NCI-H1417 (cell line): ENCODE data around the gene TRPC4.
"Not testable (repeated sequence)": the region's sequence is repeated elsewhere in the genome, so short reads cannot be mapped to it uniquely, and the experiment has no call there.

Experiments
- DNase-seq, 3 experiments: peaks; one replicate each; lab custom pipeline; 2025; lab: John Stamatoyannopoulos, UW

TRPC4 gene

DNA sequence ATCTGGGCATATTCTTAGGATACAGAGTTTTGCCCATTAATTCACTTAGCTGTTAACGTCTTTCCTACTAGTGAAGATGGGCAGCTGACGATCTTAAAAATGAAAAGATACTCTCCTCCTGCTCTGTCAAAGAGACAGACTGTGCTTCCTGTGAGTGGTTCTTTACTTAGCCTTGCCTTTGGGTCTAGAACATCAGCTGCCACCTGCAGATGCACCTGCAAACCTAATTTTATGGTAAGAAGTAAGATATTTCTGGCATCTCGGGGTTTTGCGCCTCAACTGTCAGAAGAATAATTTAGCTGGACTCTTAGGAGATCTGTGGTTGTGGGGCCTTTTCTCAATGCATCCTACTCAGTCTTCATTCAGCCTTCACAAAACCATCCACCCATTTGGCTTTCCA, 36.2 kb downstream of the TRPC4 start:
- no peak for DNase-seq

DNA sequence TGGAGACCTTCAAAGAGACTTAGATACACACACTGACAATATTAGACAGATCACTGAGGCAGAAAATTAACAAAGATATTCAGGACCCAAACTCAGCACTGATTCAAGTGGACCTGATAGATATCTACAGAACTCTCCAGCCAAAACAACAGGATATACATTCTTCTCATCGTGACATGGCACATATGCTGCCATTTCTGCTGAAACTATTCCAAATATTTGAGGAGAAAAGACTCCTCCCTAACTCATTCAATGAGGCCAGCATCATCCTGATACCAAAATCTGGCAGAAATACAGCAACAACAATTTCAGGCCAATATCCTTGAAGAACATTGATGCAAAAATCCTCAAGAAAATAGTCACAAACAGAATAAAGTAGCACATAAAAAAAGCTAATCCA, 53.3 kb downstream of the TRPC4 start:
- DNase-seq, result no peak

DNA sequence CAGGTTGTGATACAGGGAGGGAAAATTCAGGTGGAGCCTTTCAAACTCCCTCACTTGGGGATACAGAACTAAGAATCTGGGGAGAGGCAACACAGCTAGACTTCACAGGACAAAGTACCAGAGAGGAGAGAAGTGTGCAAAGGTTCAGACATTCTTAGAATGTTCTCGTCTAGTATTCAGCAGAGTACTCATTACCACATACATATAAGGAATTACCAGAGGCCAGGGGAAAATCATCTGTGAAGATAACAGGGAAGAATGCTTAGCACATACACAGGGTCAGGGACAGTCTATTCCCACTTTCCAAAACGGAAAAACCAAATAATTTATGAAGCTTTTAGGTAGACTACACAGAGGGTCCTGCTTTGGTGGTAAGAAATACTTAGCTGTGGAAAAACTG, 58.1 kb downstream of the TRPC4 start:
- DNase-seq, result no peak

DNA sequence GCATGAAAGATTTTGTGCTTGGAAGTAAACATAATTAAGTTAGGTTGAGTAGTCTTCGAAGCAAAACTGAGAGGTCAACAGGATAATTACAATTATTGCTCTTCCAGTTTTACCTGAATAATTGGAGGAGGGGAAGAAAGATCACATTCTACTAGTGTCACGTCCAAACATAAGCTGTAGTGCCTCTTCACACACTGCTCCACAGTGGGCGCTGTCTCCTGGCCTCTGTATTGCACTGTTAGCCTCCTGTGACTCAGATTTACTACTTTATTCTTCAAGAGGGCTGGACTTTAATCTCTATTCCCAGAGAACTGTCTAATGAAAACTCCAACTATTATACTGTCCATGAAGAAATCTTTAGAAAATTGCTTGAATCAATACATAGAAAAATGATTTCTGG, 62.9 kb downstream of the TRPC4 start:
- peak in 1 of 3 experiments; percentile 7 for DNase-seq

DNA sequence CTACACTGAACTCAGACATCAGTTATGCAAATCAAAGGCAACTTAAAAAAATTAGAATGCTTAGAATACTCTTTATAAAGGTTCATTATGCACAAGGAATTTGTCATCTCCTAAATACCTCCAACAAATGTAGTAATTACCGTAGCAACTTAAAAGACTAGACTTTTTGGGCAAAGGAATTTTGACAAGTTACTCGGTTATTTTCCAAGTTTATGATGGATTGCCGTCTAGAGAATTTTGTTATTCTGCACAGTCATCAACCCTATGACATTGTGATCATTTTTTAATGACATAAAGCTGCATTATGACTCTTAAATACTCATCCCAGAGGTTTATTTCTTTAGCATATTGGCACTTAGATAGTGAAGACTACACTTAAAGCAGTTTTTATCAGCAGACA, 71.9 kb downstream of the TRPC4 start:
- no peak for DNase-seq

DNA sequence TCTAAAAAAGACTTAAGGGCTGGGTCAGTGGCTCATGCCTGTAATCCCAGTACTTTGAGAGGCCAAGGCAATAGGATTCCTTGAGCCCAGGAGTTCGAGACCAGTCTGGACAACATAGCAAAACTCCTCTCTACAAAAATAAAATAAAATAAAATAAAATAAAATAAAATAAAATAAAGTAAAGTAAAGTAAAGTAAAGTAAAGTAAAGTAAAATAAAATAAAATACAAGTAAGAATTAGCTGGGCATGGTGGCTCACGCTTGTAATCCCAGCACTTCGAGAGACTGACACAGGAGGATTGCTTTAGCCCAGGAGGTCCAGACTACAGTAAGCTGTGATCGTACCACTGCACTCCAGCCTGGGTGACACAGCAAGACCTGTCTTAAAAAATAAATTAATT, 72.8 kb downstream of the TRPC4 start:
- not testable (repeated sequence) for DNase-seq

DNA sequence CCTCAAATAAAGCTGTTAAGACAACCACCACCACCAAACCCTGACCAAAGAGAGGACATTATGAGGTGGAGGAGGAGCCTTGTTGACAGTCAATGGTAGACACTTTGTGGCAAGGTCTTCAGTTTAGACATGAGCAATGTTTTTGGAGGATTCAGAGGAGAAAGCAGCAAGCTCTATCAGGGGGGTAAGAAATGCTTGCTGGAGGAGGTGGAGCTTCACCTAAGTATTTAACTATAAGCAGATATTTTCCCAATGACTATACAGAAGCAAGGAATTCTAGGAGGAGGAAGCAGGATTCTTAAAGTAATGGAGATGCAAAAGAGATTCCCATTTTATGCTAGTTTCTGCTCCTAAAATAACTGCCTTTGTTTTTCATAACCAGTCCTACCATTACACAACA, 74.2 kb downstream of the TRPC4 start:
- no peak for DNase-seq

DNA sequence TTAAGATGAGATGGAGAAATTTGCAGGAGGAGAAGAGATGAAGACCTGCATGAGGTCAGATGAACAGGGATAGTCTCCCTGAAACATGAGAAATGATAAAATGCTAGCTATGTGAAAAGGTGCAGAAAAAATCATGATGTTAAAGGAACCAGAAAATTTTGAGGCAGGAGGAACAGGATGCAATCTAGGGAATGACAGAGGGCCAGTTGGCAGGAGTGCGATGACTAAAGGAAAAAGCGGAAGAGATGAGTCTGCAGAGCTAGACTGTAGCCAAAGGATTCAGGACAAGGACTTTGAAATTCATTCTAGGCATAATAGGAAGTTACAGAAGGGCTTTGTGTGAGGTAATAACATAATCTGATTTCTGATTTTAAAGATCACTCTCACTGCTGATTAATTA, 77.9 kb downstream of the TRPC4 start:
- DNase-seq, result no peak

DNA sequence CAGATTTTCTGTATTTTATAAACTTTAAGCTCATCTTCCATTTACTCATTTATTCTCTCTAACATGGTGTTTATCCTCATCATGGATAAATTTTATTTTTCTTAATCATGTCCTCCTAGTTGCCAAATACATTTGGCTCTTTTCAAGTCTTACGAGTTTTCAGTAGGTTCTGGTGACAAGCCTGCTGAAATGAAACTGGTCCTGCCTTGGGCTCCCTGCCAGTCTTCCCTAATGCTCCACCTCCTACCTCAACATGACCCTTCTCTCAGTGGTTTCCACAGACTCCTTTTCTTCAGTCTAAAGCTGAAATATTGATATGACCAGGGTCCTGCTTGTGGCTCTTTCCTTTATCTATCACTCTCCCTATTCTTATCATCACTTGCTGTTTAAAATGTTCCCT, 81.2 kb downstream of the TRPC4 start:
- no peak for DNase-seq

DNA sequence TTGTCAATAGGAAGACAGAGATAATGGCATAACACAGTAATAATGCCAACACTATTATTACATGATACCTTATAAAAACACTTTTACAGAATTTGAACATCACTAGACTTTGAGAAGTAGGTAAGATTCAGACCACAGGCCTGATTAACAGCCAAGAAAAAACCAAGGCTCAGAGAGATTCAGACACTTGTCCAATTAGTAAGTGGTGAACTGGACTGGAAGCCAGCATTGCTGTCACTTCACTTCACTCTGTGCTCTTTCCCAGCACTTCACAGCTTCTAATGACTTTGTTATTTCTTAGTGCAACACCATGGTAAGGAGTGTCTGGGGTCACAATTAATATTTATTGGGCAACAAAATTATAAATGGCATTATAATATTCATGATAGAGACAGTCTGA, 91.9 kb downstream of the TRPC4 start:
- DNase-seq, result no peak

DNA sequence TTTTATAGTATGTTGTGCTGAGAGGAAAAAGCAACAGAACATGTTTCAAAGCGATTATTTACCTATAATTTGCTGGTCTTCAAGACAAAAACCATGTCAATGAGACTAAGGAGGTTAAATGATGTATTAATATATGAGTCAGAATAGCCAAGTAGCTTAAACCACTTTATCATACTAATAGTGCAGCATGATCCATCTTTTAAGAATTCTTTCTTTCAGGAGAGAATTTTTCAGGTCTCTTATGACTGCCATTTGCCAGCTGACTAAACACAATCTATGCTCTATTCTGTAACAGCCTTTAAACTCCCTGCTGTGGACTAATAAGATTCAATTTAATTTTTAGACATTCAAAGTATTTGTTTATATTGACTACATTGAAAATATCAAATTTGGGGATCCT, 93.7 kb downstream of the TRPC4 start:
- DNase-seq, result peak in 1 of 3 experiments; percentile 33

DNA sequence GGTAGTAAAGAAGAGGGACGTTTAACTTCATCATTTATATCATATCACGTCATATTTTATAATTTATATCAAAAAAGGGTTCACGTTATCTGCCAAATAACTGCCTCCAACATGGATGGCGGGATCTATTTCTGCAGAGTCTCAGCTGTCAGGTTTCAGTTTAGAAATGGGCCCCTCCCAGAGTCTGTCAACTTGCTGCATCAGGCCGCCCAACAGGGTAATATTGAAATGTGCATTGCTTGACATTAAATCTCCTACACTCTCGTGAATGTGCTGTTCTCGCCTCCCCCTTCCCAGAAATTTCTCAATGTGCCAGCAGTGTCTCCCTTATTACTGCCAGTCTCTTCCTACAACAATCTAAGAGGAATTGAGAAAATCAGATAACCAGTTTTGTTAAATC, 96.9 kb downstream of the TRPC4 start:
- DNase-seq, result no peak

DNA sequence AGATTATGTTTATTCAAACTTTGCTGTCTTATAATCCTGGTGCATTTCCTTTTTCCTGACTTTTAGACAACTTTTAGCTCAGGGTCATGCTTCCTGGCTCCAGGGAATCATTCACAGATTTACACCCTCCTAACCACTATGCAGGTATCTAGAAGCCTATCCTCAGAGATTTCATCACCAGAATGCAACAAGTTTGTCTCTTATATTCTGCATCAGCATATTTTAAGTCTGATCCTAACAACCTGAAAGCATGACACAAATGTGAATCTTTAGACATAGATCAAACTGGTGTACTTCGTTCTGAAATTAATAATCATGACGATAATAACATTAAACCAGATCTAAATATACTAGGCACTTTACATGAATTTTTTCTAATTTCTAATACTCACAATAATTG, 100.0 kb downstream of the TRPC4 start:
- DNase-seq, result no peak

DNA sequence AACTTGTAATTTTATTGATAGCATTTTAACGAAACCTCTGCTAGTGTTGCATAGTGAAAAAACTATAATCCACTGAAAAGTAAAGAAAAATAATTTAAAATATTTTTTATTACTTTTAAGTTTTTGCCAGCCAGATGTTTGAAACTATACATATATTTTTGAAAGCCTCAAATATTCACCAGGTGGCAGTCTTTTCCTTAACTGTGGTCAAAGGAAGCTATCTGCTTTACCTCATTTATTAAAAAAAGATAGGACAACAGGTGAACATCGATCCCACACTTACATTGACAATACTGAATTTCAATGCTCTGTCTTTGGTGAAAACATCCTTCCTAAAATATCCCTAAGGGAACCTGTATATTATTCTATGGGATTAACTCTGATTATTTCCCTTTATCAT, 100.5 kb downstream of the TRPC4 start:
- peak in 1 of 3 experiments; percentile 21 for DNase-seq

DNA sequence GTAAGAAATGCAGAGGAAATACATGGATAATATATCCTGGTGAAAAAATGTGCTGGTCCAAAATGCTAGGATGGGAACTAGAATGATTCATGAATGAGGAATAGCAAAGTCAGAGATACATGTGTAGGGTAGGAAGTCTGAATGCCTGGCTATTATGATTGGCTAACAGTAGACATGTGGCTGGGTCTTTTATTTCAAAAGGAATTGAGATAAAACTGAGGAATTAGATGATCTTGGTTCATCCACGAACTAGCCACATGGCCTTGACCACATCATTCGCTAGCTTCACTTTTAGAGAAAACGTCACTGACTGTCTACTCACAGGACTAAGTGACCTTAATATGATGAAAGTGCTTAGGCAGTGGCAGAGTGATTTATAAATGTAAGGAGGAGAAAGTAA, 103.1 kb downstream of the TRPC4 start:
- no peak for DNase-seq

DNA sequence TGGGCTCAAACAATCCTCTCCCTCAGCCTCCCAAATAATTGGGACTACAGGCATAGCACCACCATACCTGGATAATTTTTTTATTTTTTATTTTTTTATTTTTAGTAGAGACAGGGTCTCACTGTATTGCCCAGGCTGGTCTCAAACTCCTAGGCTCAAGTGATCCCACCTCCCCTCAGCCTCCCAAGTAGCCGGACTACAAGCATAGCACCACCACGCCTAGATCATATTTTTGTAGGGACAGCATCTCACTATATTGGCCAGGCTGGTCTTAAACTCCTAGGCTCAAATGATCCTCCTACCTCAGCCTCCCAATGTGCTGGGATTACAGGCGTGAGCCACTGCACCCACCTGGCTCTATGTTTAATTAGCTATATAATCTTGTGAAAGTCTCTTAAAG, 114.2 kb downstream of the TRPC4 start:
- DNase-seq, result no peak

DNA sequence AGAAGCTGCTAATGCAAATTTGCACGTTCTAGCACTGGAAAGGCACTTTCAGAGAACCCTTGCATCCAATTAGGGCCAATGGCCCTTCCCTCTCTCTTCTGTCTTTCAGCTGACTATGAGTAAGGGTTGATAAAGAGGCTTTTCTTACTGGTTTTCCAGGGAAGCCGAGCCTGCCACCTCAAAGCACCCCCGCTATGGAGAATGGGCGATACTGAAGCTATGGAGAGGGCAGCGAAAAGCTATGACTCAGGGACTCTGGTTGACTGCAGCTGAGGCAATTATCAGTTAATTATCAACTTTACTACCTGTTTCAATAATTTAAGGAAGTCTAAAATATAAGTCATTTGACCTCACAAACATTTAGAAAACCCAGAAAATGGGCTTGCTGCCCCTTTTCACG, 115.8 kb downstream of the TRPC4 start:
- no peak for DNase-seq

DNA sequence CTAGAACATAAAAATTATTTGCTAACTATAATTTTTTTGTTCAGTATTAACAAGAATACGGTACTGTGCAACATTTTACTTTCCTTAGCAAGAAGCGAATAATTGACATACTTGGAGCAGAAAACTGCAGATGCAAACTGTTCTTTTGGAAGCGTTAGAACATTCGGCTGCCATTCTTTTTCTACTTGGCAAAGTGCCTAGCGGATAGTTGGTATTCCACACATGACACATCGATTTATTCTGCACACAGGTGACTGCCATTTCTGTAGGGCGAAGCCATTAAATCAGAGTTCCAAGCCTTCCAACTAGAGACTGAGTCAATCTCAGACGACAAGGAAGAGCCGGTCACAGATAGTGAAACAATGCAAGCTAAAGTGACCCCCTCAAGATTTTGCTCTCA, 117.4 kb downstream of the TRPC4 start:
- peak in 1 of 3 experiments; percentile 0 for DNase-seq

DNA sequence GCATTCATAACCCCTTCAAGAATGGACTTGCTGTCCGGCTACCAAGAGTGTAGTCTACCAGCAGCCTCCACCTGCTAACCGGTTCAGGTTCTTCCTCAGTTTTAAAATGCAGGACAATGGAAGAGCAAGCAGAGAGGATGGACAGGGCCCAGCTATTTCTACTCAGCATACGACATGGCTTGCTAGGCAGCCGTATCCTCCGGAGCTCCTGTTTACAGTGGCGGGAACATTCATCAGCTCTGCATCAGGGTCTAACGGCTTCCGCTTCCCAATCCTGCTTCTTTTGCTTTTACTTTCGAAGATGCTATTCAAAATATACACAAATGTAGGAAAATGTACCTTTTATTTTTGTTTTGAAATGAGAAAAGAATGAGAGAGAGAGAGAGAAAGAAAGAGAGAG, 118.5 kb downstream of the TRPC4 start:
- DNase-seq, result no peak

DNA sequence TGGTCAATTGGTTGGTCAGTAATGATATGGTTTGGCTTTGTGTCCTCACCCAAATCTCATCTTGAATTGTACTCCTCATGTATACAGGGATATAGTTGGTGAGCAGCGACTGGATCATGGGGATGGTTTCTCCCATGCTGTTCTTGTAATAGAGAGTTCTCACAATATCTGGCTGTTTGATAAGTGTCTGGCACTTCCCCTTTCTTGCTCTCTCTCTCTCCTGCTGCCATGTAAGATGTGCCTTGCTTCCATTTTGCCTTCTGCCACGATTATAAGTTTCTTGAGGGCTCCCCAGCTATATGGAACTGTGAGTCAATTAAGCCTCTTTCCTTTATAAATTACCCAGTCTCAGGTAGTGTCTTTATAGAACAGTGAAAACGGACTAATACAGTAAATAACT, 120.7 kb downstream of the TRPC4 start:
- DNase-seq, result no peak

DNA sequence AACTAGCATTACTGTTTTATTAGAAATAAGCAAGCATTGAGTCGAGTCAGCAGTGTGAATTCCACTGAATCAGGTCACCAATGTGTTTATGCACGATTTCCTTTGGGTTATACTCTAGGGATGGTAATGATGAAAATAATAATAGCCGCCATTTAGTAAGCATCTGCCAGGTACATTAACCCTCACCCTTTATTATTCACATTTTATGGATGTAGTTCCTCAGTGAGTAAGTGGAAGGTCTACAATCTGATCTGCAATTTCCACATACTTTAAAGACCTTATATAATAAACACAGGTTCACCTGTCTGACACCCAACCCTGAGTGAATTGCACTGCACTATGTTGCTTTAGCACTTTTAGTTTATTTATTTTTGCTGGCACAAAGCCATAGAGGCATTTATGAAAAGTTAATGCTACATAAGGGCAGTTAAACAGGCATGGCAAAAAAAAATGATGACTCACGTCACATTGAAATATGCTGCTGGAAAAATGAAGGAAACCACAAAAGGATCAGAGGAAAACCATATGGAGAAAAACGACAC, 122.4 kb downstream of the TRPC4 start:
- DNase-seq, result peak; percentile 57 to 88 (median 84)

DNA sequence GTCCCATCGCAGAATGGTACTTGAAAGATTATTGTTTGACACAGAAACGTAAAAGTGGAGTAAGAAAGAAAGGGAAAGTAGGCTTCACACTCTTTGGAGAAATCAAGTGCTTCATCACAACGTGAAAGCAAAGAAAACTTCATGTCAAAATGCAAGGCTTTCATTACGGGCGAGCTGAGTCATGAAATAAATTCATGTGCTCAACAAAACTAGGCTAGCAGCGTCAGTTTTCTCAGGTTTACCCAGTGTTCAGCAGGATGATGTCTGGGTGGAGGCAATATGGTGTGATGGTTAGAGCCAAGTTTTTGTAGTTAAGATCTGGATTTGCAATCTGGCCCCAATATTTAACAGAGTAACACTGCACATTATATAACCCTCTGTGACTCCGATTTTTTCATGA, 128.0 kb downstream of the TRPC4 start:
- DNase-seq, result no peak

DNA sequence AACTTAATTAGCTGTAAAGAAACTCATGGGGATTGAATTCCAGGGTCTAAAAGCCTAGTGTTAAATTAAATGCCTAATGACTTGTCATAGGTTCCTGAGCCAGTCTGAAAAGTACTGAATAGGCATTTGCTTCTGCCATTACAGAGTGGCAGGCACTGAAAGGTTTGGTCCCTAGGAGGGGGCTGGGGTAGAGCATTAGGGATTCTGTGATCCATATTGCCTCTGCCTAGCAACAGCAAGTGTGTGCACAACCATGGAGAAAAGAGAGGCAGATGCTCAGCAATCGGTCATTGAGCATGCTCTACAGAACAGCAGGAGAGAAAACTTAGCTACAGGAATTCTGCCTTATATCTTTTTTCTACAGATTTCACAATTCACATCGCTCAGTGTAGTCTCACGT, 133.5 kb downstream of the TRPC4 start:
- peak in 2 of 3 experiments; percentile 0 to 32 for DNase-seq

DNA sequence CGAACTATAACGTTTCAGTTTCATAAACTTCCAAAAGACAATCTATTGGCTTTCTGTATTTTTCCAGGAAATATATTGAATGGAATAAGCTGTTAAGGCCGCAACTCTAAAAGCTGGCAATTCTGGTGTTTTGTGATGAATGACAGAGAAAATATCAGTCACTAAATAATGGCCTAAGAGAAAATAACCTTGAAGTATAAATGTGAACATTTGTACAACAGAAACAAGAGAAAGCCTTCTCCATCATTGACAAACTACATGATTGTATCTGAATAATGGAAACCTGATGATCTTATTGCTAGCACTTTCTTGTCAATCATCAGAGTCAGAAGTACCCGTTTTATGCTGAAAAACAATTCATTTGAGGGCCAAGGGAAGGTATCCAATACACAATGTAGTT, 134.3 kb downstream of the TRPC4 start:
- no peak for DNase-seq

DNA sequence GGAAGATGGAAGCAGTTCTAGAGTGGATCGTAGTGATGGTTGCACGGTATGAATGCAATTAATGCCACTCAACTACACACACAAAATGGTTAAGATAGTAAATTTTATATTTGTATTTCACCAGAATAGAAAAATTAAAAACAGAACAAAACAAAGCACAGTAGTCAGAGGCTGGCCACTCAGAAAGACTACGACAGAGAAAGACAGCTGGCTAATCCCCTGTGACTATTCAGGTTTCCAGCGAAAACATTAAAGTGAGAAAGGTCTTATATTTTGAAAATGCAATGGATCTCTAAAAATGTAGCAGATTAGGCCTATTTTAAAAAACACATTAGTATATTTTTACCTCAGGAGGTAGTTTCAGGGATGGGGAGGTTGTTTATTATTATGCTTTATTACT, 139.7 kb downstream of the TRPC4 start:
- DNase-seq, result no peak
